ENCODE measurements around the gene PDGFA.

Gene PDGFA

GRCh38 chr7:490461-491291 lies 29.0 kb downstream of the PDGFA start:
- DNase-seq (ENCODE audit: low read depth) = no peak

DNA sequence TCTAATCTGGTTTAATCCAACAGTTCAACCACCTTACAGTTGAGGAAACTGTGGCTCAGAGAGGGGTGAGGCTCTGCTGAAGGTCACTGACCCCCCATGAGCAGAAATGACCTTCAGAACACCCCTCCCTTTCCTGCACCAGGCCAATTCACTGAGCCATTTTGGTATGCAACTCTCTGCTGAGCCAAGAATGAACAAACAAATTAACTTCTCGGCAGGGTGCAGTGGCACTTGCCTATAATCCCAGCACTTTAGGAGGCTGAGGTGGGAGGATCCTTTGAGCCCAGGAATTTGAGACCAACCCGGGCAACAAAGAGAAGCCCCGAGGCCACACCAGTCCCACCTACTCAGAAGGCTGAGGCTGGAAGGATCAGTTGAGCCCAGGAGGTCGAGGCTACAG lies 29.8 kb downstream of the PDGFA start:
- DNase-seq (ENCODE audit: low read depth) = no peak

- no peak for DNase-seq (ENCODE audit: low read depth)
Observed at GRCh38 chr7:486216-486743, 33.4 kb downstream of the PDGFA start.

DNA sequence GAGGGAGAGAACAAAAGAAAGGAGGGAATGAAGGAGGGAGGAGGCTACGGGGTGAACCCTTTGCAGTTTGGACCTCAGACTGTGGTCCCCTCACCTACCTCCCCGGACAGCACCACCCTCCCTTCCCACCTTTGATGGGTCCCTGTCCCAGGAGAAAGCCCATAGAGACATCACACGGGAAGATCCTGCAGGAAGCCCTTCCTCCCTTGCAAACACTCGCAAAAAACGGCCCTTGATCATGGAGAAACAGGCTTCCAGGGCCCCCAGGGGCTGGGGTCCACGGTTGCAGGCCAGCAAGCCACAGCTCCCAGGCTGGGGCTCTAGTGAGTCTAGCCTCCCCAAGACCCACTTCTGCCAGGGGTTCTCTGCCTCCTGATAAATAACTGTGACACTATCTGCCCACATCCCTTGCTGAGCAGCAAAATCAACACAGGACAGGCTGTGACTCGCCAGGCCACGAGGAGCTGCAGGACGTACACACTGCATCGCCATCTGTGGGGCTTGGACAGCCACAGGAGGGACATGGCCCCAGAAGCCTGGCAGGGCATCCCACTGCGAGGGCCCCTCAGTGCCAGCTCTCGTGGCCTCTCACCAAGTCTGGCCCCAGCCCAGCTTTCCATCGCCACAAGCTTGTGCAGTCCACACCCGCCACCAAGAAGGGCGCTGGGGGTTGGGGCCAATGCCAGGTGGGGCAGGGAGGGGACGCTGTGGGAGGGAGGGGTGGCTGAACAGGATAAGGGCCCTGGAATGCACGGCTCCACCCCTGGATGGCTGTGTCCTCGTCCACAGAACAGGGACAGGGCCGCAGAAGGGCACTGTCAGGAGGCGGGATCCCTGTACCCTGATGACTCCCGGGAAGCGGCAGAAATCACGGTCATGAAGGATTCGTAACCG lies 34.2 kb downstream of the PDGFA start:
- DNase-seq (ENCODE audit: low read depth) = no peak

GRCh38 chr7:484356-485101 lies 35.1 kb downstream of the PDGFA start:
- DNase-seq (ENCODE audit: low read depth) = no peak

DNA sequence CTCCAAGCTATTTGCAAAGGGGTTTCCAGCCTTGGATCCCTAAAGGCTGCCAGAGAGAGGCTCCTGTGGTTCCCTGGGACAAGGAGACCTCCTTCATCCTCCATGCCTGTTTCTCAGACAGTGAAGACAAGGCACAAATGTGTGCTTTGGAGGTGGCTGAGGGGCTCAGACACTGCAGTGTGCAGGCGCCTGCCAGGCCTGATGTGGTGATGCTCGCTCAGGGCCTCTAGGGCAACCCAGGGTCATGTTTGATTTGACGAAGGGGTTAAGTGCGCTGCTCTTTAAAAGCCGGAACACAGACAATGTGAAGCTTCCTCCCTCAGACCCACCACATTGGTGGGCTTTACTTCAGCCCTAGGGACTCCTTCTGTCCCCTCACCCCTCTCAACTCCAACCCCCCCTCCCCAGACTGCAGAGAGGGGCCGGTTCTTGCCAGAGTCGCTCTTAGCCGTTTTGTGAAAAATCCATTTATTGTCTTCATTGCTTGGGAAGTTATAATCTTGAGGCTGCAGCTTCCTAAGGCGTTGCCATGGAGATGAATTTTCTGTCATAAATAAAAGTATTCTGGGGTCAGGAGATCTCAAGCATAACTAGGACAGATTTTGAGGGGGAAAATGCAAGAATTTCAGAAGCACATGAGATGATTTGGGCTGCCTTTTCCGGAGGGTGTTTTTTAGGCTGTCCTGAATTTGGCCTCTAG lies 35.8 kb downstream of the PDGFA start:
- DNase-seq (ENCODE audit: low read depth) = no peak

GRCh38 chr7:482521-483083 lies 37.0 kb downstream of the PDGFA start:
- DNase-seq (ENCODE audit: low read depth) = no peak

DNA sequence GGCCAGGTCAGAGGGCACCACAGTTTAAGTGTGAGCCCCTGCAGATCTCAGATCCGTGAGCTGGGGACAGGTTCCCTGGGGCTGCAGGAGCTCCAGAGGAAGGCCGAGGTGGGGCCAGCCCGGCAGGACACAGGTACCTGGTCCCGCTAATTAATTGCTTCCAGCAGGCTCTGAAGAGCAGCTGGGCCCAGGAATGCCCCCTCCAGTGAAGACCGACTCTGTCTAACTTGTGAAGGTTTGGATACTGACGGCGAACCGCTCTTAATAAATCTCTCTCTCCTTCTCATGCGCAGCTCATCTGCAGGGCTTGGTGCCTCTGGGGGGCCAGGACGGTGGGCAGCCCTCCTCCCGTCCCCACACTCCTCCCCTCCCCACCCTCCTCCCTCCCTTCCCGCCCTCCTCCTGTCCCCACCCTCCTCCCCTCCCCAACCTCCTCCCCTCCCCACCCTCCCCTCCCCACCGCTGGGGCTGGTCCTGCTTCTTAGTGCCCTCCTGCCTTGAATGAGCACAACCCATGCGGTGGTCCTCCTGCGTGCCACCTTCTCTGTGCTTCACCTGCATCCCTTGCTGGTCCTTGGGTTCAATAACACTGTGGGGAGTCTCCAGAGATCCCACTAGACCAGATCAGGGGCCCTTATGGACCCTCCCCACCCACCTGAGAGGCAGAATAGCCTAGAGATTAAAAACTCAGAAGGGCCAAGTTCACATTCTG lies 38.3 kb downstream of the PDGFA start:
- no peak for DNase-seq (ENCODE audit: low read depth)

- DNase-seq (ENCODE audit: low read depth) = no peak
Observed at GRCh38 chr7:480531-481218, 39.0 kb downstream of the PDGFA start.

DNA sequence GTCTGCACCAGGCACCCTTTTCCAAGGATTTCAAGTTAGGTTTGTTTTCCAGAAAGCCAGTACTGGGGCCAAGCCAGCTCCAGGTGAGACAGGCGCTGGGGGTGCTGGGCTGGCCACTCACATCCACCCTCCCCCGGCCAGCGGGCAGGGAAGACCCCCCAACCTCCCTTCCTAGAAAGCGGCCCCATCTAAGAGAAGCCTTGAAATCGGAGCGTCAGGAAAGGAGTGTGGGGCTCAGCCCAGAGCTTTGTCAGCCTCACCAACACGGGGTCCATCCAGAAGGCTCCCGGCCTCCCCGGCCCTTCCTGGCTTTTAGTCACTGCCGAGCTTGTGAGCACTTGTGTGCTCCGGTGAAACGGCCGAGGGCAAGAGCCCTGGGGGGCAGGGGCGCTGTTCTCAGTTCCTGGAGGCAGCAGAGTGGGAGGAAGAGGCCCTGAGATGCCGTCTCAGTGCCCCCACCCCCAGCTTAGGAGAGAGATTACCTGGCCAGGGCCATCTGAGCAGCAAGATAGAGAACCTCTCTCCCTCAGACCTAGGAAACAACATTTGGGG lies 39.6 kb downstream of the PDGFA start:
- DNase-seq (ENCODE audit: low read depth) = no peak

DNA sequence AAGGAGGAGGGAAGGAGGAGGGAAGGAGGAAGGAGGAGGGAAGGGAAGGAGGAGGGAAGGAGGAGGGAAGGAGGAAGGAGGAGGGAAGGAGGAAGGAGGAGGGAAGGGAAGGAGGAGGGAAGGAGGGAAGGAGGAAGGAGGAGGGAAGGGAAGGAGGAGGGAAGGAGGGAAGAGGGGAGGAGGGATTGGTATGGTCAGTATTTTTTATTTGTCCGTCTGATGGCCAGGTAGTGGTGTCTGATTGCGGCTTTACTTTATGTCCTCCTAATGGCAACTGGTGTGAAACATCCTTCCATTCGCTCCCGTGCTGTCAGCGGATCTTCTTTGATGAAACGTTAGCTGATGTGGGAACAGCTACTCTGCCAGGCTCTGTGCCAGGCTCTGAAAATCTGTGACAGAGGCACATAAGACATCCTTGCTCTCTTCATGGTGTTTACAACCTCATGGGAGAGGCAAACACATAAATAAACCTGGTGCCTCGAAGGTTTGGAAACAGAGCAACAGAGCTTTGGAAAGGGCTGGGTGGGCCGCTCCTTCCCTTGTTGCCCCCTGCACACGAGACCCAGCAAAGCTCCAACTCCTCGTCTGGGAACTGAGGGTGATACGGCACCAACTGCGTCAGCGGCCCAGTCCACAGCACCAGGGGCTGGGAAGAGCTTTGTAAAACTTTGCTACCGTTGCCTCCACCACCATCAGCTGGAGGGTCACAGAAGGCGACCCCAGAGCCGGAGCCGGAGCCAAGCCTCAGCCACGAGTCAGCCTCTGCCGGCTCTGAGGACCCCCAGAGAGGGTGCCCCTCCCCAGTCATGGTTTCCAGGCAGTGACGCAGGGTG lies 40.3 kb downstream of the PDGFA start:
- no peak for DNase-seq (ENCODE audit: low read depth)

DNA sequence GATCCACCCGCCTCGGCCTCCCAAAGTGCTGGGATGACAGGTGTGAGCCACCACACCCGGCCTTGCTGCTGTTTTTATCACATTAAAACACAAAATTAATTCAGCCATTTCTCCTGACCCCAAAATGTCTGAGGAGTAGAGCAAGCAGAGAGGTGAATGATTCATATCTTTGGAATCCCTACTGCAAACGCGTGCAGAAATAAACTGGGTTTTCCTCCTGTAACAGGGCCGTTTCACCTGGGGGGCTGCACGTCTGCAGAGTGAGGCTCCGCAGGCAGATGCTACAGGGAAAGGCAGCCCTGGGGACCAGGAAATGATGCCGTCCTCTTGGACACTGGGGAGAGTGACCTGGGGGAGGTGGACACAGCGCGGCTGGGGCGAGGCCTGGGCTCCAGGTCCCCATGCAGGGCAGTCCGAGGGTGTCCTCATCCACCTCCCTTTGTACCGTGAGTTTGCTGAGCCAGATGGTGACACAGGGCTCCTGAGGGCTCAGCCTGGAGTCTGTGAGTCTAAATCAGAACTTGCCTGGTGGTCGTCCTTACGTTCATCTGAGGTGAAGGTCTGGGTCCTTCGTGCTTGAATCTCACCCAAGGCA lies 41.9 kb downstream of the PDGFA start:
- DNase-seq (ENCODE audit: low read depth) = no peak

- no peak for DNase-seq (ENCODE audit: low read depth)
Observed at GRCh38 chr7:476736-477360, 42.8 kb downstream of the PDGFA start.

- no peak for DNase-seq (ENCODE audit: low read depth)
Observed at GRCh38 chr7:475951-476441, 43.6 kb downstream of the PDGFA start.

DNA sequence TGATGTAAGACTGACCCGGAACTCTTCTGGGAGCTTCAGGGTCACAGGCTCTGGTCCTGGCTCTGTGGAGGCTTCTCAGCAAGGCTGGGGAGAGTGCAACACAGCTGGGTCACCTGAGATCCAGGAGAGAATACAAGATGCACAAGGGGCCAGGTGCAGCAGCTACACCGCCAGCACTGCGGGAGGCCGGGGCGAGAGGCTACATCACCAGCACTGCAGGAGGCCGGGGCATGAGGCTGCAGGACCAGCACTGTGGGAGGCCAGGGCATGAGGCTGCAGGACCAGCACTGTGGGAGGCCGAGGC lies 44.3 kb downstream of the PDGFA start:
- DNase-seq (ENCODE audit: low read depth) = no peak

DNA sequence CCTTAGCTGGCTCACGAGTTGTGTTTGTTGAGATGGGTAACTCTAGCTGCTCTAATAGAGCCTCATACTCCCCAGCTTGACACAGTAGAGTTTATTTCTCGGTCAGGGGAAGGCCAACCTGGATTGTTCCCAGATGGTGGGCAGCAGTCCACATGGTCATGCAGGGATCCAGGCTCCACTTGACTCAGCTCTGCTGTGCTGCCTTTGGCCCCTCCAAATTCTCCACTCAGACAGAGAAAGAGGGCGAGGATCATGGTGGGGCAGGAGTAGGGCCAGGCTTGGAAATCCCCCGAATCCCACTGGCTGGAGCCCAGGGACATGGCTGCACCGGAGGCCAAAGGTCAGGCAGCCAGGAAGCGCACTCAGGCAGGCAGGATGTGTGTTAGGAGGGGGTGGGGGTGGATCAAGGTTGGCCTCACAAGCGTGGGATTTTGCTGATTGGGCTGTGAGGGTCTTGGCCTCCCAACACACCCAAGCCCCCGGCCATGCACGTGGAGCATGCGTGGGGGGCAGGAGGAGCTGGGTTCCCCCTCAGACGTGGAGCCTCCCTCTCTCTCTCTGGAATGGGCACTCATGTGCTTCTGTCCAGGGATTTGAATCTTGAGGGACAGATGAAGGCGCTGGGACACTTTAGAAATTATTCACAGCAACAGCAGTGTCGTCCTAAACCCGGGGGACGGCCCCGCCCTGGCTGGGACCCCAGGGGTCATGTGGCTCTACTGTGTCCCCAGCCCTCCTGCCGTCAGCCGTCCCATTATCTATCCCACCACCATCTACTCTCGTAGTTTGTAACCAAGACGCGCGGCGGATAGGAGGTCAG lies 44.8 kb downstream of the PDGFA start:
- no peak for DNase-seq (ENCODE audit: low read depth)
